GM06990 (cell line): ENCODE measurements around the gene IMPG1.
"Not testable (repeated sequence)": the region's sequence is repeated elsewhere in the genome, so short reads cannot be mapped to it uniquely, and the experiment has no call there.

Experiments used
- DNase-seq: peaks from one replicate; pipeline ENCODE4 v3.0.0-alpha.2; 2011; ENCODE audit not compliant: insufficient read length; ENCODE audit errors: extremely low read depth
- H3K27me3 ChIP-seq: replicated peaks from 2 replicates; pipeline ENCODE4 v1.6.0; 2011; ENCODE audit warnings: low read length; ENCODE audit not compliant: control insufficient read depth, insufficient read depth
- H3K36me3 ChIP-seq: 2 replicates; pipeline ENCODE4 v1.5.1; 2011; ENCODE audit warnings: low read length; ENCODE audit not compliant: control insufficient read depth, insufficient read depth
- H3K4me3 ChIP-seq: replicated peaks from 2 replicates; pipeline ENCODE4 v1.5.1; 2011; ENCODE audit warnings: low read depth, mild to moderate bottlenecking, control low read depth, low read length
- CTCF ChIP-seq: IDR thresholded peaks from 2 replicates; pipeline ENCODE4 v1.5.1; 2011; ENCODE audit warnings: low read length, control low read depth, mild to moderate bottlenecking, inconsistent platforms; ENCODE audit not compliant: insufficient read depth, poor library complexity, severe bottlenecking

IMPG1 gene

GRCh38 chr6:75906871-75907270, 165.6 kb downstream of the IMPG1 start:
- no peaks in the 10 kb centered on the region for H3K27me3 ChIP-seq
- no peak for DNase-seq
- H3K4me3 ChIP-seq = no peak overlapping the region
- no peak for TF ChIP-seq CTCF
- no peaks in the 10 kb centered on the region for H3K36me3 ChIP-seq

GRCh38 chr6:75905129-75905528, 167.3 kb downstream of the IMPG1 start:
- H3K36me3 ChIP-seq, H3K27me3 ChIP-seq, H3K4me3 ChIP-seq, DNase-seq: not testable (repeated sequence)

- not testable (repeated sequence) for H3K36me3 ChIP-seq, DNase-seq, H3K4me3 ChIP-seq, H3K27me3 ChIP-seq
Measured at GRCh38 chr6:75900216-75900615, 172.2 kb downstream of the IMPG1 start.

GRCh38 chr6:75896526-75896925, 175.9 kb downstream of the IMPG1 start:
- no peak for TF ChIP-seq CTCF
- Histone ChIP-seq H3K4me3 (no peak overlapping the region), H3K36me3 (no peaks in the 10 kb centered on the region; the same call in 1 of the 2 replicates), H3K27me3 (no peaks in the 10 kb centered on the region)
- DNase-seq = no peak

- no peak for DNase-seq
- Histone ChIP-seq H3K4me3 (no peak overlapping the region), H3K36me3 (no peaks in the 10 kb centered on the region; the same call in 1 of the 2 replicates), H3K27me3 (no peaks in the 10 kb centered on the region)
- TF ChIP-seq CTCF = no peak
Measured at GRCh38 chr6:75893776-75894152, 178.7 kb downstream of the IMPG1 start.

- no peaks in the 10 kb centered on the region; the same call in 1 of the 2 replicates for H3K36me3 ChIP-seq
- DNase-seq = peak; percentile 18
- TF ChIP-seq CTCF = peak; percentile 57
Measured at GRCh38 chr6:75893058-75893775, 179.2 kb downstream of the IMPG1 start.

GRCh38 chr6:75892384-75892783, 180.1 kb downstream of the IMPG1 start:
- Histone ChIP-seq H3K27me3 (no peaks in the 10 kb centered on the region), H3K4me3 (no peak overlapping the region), H3K36me3 (no peaks in the 10 kb centered on the region; the same call in 1 of the 2 replicates)
- TF ChIP-seq CTCF = no peak
- DNase-seq = no peak

More at GRCh38 chr6:75893058-75893775, 179.2 kb downstream of the IMPG1 start:
- Histone ChIP-seq H3K27me3 (no peaks in the 10 kb centered on the region), H3K4me3 (no peak overlapping the region)
